HUES48 (cell line): ENCODE results near the gene C19orf81.
"Not testable (repeated sequence)": the region's sequence is repeated elsewhere in the genome, so short reads cannot be mapped to it uniquely, and the experiment has no call there.

ENCODE experiments used
- H3K27ac ChIP-seq: one replicate; pipeline ENCODE4 v1.7.0; 2013; ENCODE audit warnings: low read depth, low read length, inconsistent platforms
- H3K27me3 ChIP-seq: 2 replicates; pipeline ENCODE4 v1.6.1; 2013; ENCODE audit warnings: mild to moderate bottlenecking, low read length; ENCODE audit not compliant: control insufficient read depth, insufficient read depth
- H3K36me3 ChIP-seq: 2 replicates; pipeline ENCODE4 v1.6.1; 2013; ENCODE audit warnings: low read length; ENCODE audit not compliant: control insufficient read depth, insufficient read depth
- H3K4me1 ChIP-seq: 2 replicates; pipeline ENCODE4 v1.6.1; 2013; ENCODE audit warnings: mild to moderate bottlenecking, low read length; ENCODE audit not compliant: control insufficient read depth, insufficient read depth
- H3K4me3 ChIP-seq: 2 replicates; pipeline ENCODE4 v1.5.1; 2013; ENCODE audit warnings: mild to moderate bottlenecking, low read depth, low read length
- H3K9ac ChIP-seq: 2 replicates; pipeline ENCODE4 v1.6.1; 2013; ENCODE audit warnings: mild to moderate bottlenecking, low read depth, low read length, moderate library complexity
- H3K9me3 ChIP-seq: 2 replicates; pipeline ENCODE4 v1.6.1; 2013; ENCODE audit warnings: low read length; ENCODE audit not compliant: control insufficient read depth, insufficient read depth

The C19orf81 gene

DNA sequence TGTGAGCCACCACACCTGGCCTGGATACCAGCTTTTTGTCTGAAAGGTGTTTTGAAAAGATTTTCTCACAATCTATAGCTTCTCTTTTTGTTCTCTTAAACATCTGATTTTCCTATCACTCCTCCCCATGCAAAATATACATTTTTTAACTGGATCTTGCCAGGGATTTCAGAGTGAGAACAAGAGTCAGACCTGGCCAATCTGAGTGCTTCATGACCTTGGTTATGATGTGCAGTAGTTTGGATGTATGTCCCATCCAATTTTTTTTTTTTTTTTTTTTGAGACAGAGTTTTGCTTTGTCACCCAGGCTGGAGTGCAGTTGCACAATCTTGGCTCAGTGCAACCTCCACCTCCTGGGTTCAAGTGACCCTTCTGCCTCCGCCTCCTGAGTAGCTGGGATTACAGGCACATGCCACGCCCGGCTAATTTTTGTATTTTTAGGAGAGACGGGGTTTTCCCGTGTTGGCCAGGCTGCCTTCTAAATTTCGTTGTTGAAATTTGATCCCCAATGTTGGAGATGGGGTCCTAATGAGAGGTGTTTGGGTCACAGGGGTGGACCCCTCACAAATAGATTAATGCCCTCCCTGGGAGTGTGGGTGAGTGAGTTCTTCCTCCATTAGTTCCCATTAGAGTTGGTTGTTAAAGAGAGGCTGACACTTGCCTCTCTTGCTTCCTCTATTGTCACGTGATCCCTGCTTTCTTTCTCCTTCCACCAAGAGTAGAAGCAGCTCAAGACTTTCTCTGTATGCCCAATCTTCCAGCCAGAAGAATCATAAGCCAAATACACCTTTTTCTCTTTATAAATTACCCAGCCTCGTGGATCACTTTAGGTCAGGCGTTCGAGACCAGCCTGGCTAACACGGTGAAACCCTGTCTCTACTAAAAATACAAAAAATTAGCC is 36.5 kb upstream of the C19orf81 start:
- H3K4me1 ChIP-seq, H3K36me3 ChIP-seq, H3K4me3 ChIP-seq, H3K27ac ChIP-seq, H3K9ac ChIP-seq, H3K9me3 ChIP-seq, H3K27me3 ChIP-seq: not testable (repeated sequence)

DNA sequence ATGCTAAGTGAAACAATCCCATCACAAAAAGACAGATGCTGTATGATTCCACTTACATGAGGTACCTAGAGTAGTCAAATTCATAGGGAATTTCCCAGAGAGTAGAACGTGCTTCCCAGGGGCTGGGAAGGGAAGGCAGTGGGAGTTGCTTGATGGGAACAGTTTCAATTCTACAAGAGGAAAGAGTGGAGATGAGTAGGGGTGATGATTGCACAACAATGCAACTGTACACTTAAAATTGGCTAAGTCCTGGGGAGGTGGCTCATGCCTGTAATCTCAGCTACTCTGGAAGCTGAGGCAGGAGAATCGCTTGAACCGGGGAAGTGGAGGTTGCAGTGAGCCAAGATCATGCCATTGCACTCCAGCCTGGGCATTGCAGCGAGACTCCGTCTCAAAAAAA is 30.9 kb upstream of the C19orf81 start:
- H3K9ac ChIP-seq, H3K4me1 ChIP-seq, H3K27ac ChIP-seq, H3K4me3 ChIP-seq, H3K36me3 ChIP-seq, H3K27me3 ChIP-seq, H3K9me3 ChIP-seq: not testable (repeated sequence)

DNA sequence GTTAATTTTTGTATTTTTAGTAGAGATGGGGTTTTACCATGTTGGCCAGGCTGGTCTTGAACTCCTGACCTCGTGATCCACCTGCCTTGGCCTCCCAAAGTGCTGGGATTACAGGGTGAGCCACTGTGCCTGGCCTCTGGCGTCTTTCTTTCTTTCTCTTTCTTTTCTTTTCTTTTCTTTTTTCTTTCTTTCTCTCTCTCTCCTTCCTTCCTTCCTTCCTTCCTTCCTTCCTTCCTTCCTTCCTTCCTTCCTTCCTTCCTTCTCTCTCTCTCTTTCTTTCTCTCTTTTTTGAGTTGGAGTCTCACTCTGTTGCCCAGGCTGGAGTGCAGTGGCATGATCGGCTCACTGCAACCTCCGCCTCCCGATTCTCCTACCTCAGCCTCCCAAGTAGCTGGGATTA is 30.1 kb upstream of the C19orf81 start:
- H3K4me1 ChIP-seq, H3K36me3 ChIP-seq, H3K9me3 ChIP-seq, H3K9ac ChIP-seq, H3K4me3 ChIP-seq, H3K27ac ChIP-seq, H3K27me3 ChIP-seq: not testable (repeated sequence)

DNA sequence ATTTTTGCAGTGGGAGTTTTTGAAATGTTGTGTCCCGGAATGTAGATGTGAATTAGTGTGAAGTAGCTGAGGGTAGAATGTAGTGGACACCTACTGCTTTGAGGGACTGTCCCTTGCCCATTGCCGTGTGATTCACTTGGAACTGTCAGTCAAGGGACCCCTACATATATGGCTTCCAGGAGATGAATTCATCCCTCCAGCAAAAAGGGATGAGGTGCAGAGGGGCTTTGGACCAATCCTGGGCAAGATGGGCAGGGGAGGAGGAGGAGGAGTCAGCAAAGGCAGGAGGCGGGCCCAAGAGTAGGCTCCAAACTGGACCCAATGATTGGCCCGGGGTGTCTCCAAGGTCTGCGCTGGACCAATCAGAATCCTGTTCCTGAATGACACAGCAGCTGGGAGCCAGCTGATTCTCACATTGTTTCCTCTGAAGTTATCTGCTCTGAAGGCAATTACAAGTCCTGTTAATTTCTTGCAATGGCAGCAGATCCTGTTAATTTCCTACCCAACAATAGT is 28.8 kb upstream of the C19orf81 start:
- not testable (repeated sequence) for H3K27me3 ChIP-seq, H3K4me1 ChIP-seq, H3K27ac ChIP-seq, H3K9me3 ChIP-seq, H3K4me3 ChIP-seq, H3K9ac ChIP-seq, H3K36me3 ChIP-seq

DNA sequence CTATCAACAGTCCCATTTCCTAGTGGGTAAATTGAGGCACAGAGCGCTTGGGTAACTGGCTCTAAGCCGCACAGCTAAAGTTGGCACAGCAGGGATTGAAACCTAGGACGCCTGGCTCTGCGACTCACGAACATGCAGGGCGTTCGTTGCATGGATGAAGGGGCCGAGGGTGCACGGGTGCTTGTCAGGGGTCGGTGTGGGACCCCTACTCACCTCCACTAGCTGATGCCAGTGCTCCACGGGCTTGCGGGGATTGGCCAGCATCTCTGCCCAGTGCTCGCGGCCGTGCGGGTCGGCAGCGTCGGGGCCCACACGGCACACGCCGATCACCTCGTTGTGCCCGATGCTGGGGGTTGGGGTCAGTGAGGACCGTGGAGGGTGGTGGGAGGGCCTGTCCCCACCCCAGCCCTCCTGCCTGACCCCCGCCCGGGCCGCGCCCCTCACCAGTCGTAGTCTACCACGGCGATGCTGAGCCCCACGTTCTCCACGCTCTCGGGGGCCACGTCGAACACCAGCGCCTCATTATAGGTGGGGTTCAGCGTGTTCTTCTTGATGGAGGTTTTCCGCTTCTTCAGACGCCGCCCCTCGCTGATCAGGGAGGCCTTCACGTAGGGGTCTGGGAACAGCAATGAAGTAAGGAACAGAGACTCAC is 24.2 kb upstream of the C19orf81 start:
- no peaks in the 10 kb centered on the region for H3K4me1 ChIP-seq
- no peak overlapping the region for H3K27ac ChIP-seq
- no peaks in the 10 kb centered on the region for H3K9me3 ChIP-seq
- H3K4me3 ChIP-seq, result no peak overlapping the region
- no peaks in the 10 kb centered on the region for H3K36me3 ChIP-seq
- no peak overlapping the region for H3K9ac ChIP-seq
- H3K27me3 ChIP-seq, result no peaks in the 10 kb centered on the region

DNA sequence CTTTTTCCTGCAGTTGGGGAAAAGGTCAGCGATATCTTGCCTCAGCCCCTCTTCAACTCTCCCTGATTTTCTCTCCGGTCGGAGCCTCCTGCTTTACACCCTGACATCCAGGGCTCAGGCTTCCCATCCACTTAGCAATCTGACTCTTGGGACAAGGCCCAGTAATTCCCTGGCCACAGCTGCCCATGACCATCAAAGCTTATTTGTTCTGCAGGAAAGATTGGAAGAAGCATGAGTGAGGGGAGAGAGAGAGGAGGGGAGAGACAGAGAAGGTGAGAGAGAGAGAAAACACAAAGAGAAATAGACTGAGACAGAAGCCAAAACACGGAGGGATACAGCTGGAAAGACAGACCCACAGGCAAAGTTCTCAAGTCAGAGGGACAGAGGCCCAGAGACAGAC is 23.2 kb upstream of the C19orf81 start:
- H3K4me3 ChIP-seq, result no peak overlapping the region
- H3K9me3 ChIP-seq, result no peaks in the 10 kb centered on the region
- no peaks in the 10 kb centered on the region for H3K36me3 ChIP-seq
- no peak overlapping the region for H3K9ac ChIP-seq
- no peak overlapping the region for H3K27ac ChIP-seq
- no peaks in the 10 kb centered on the region for H3K27me3 ChIP-seq
- no peaks in the 10 kb centered on the region for H3K4me1 ChIP-seq

DNA sequence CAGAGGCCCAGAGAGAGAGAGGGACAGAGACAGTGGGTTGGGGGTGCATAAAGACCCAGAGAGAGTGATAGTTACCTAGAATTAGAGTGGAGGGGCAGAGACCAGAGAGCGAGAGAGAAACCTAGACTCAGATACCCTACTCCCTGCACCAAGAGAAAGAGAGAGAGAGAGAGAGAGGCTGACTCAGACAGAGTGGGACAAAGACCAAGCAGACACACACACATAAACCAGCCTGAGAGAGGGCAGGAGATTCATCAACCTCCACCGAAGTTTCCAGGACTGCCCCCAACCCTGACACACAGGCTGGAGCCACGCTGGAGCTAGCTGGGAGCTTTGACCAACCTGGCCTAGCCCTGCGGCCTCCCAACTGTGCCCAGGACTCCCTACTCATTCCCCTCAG is 22.4 kb upstream of the C19orf81 start:
- H3K27me3 ChIP-seq, result no peaks in the 10 kb centered on the region
- H3K4me3 ChIP-seq, result no peak overlapping the region
- no peaks in the 10 kb centered on the region for H3K4me1 ChIP-seq
- H3K9ac ChIP-seq, result no peak overlapping the region
- no peaks in the 10 kb centered on the region for H3K9me3 ChIP-seq
- no peaks in the 10 kb centered on the region for H3K36me3 ChIP-seq
- H3K27ac ChIP-seq, result no peak overlapping the region

DNA sequence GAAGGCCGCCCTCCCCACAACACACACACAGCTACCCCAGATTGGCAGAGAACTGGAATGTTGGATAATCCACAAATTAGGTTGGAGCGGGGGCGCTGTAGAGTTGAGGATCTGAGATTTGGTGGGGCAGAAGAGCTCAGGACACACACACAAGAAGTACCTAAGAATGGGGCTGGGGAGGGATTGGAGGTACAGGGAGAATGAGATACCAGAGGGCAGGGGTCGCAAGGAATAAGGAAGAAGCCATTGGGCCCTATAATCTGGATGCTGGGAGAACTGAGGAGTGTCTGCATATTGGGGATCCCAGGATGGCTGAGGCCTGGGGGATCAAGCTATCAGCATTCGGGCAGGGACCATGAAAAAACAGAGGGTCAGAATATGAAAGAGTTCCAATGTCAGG is 21.1 kb upstream of the C19orf81 start:
- H3K4me1 ChIP-seq, result no peaks in the 10 kb centered on the region
- H3K9me3 ChIP-seq, result no peaks in the 10 kb centered on the region
- H3K27ac ChIP-seq, result no peak overlapping the region
- no peak overlapping the region for H3K9ac ChIP-seq
- no peaks in the 10 kb centered on the region for H3K27me3 ChIP-seq
- no peak overlapping the region for H3K4me3 ChIP-seq
- no peaks in the 10 kb centered on the region for H3K36me3 ChIP-seq

DNA sequence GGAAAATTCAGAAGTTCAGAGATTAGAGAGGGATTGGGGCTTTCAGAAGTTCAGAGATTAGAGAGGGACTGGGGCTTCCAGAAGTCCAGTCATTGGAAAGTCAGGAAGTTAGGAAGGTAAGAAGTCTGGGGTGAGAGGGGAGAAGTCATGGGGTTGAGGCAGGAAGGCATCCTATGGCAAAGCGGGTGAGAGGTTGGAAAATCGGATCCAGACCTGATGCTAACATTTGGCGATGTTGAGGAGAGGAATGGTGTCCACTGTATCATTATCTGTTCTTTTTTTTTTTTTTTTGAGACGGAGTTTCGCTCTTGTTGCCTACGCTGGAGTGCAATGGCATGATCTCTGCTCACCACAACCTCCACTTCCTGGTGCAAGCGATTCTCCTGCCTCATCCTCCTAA is 20.7 kb upstream of the C19orf81 start:
- H3K9me3 ChIP-seq, result 0 out of 2 replicates have a peak, but pooled peaks cover under 1% of the 10 kb centered on the region
- no peaks in the 10 kb centered on the region for H3K36me3 ChIP-seq
- H3K9ac ChIP-seq, result no peak overlapping the region
- no peak overlapping the region for H3K4me3 ChIP-seq
- H3K4me1 ChIP-seq, result no peaks in the 10 kb centered on the region
- H3K27ac ChIP-seq, result no peak overlapping the region
- no peaks in the 10 kb centered on the region for H3K27me3 ChIP-seq

DNA sequence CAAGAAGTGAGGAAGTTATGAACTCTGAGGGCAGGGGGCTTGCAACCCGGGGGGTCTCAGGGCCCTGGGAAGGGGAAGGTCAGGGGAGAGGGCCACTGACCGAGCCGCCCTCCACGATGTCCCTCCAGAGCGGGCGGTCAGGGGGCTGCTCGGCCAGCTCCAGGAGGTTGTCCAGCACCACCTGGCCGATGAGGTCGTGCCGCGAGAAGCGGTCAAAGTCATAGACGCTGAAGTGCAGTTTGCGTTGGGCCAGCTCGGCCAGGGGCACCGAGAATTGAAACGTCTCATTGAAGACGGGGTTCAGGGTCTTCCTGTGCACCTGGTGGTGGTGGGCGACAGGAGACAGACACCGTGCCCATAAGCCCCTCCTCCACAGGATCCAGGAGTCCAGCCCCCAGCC is 20.1 kb upstream of the C19orf81 start:
- no peaks in the 10 kb centered on the region for H3K4me1 ChIP-seq
- no peaks in the 10 kb centered on the region for H3K36me3 ChIP-seq
- no peak overlapping the region for H3K4me3 ChIP-seq
- peaks cover 7% of the 10 kb centered on the region for H3K9me3 ChIP-seq
- H3K27ac ChIP-seq, result no peak overlapping the region
- H3K9ac ChIP-seq, result no peak overlapping the region
- no peaks in the 10 kb centered on the region for H3K27me3 ChIP-seq

DNA sequence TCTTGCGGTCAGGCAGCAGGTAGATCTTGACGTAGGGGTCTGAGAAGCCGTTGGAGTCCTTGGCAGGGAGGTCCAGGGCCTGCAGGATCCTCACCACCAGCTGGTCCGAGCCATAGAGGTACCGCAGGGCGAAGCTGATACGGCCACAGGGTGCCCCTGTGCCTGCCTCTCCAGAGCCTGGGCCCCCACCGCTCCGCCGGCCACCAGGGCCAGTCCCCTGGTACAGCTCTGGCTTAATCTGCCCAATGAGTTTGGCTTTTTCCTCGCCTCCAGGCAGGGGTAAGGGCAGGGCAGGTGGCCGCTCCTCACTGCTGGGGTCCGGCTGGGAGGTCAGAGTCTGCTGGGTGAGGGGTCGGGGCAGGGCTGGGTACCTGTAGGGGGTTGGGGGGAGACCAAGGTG is 19.4 kb upstream of the C19orf81 start:
- Histone ChIP-seq H3K4me1 (no peaks in the 10 kb centered on the region), H3K36me3 (no peaks in the 10 kb centered on the region), H3K9me3 (peaks cover 10% of the 10 kb centered on the region), H3K27me3 (no peaks in the 10 kb centered on the region), H3K9ac (no peak overlapping the region), H3K27ac (no peak overlapping the region), H3K4me3 (no peak overlapping the region)
